Endothelial cell (in vitro differentiated cells): ENCODE data around the gene SULT2B1. TPM values are rescaled to one million over a fixed set of nuclear protein-coding genes. Genes with fewer than 3 reads are reported as not detected.
"Not testable (repeated sequence)": the region's sequence is repeated elsewhere in the genome, so short reads cannot be mapped to it uniquely, and the experiment has no call there.

Experiments used
- DNase-seq: peaks from one replicate; pipeline ENCODE4 v3.0.0; 2021; ENCODE audit warnings: low spot score
- H3K27ac Mint-ChIP-seq: one replicate; pipeline ENCODE4 v1.8.0; 2021; ENCODE audit warnings: mixed read lengths, inconsistent platforms; ENCODE audit not compliant: unreplicated experiment
- H3K27me3 Mint-ChIP-seq: one replicate; pipeline ENCODE4 v1.8.0; 2021; ENCODE audit warnings: mild to moderate bottlenecking, moderate library complexity, mixed read lengths, inconsistent platforms; ENCODE audit not compliant: unreplicated experiment
- H3K36me3 Mint-ChIP-seq: one replicate; pipeline ENCODE4 v1.8.0; 2021; ENCODE audit warnings: mild to moderate bottlenecking, low read depth, mixed read lengths, inconsistent platforms; ENCODE audit not compliant: unreplicated experiment
- H3K4me1 Mint-ChIP-seq: one replicate; pipeline ENCODE4 v1.8.0; 2021; ENCODE audit warnings: mild to moderate bottlenecking, mixed read lengths, inconsistent platforms; ENCODE audit not compliant: unreplicated experiment
- H3K4me3 Mint-ChIP-seq: one replicate; pipeline ENCODE4 v1.8.0; 2021; ENCODE audit warnings: mild to moderate bottlenecking, mixed read lengths, inconsistent platforms; ENCODE audit not compliant: unreplicated experiment
- H3K9me3 Mint-ChIP-seq: one replicate; pipeline ENCODE4 v1.8.0; 2021; ENCODE audit warnings: mixed read lengths, inconsistent platforms; ENCODE audit not compliant: unreplicated experiment
- total RNA-seq: library from RNA; stranded (reverse); fragmentation: NEBNext Ultra II Directional; extraction: Animal tissue kit (Norgen Biotek cat#: 25700); gene quantifications from one replicate; pipeline ENCODE4 v1.2.1, GENCODE V29; 2021; ENCODE audit not compliant: unreplicated experiment
- TF ChIP-seq, protein P1 (sequence below): fragments of 200-600 bp; sonication (generic); IDR thresholded peaks from one replicate; pipeline ENCODE4 v1.5.0; 2021; ENCODE audit warnings: antibody characterized with exemption; ENCODE audit not compliant: unreplicated experiment

SULT2B1 gene
- total RNA-seq, 1 donor from 2014 or later, result 0.62 TPM

DNA sequence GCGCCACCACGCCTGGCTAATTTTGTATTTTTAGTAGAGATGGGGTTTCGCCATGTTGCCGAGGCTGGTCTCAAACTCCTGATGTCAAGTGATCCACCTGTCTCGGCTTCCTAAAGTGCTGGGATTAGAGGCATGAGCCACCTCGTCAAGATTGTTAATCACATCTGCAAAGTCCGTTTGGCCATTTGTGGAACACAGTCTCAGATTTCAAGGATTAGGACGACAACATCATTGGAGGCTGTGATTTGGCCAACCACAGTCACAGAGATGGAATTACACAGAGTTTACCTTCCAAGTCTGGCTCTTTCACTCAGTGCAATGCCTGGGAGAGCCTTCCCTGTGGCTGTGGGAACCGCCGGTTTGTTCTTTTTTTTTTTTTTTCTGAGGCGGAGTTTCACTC lies 17.8 kb downstream of the SULT2B1 start:
- H3K27ac Mint-ChIP-seq, result no peak overlapping the region
- TF ChIP-seq, protein P1, sequence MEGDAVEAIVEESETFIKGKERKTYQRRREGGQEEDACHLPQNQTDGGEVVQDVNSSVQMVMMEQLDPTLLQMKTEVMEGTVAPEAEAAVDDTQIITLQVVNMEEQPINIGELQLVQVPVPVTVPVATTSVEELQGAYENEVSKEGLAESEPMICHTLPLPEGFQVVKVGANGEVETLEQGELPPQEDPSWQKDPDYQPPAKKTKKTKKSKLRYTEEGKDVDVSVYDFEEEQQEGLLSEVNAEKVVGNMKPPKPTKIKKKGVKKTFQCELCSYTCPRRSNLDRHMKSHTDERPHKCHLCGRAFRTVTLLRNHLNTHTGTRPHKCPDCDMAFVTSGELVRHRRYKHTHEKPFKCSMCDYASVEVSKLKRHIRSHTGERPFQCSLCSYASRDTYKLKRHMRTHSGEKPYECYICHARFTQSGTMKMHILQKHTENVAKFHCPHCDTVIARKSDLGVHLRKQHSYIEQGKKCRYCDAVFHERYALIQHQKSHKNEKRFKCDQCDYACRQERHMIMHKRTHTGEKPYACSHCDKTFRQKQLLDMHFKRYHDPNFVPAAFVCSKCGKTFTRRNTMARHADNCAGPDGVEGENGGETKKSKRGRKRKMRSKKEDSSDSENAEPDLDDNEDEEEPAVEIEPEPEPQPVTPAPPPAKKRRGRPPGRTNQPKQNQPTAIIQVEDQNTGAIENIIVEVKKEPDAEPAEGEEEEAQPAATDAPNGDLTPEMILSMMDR, result no peak
- H3K4me3 Mint-ChIP-seq, result no peak overlapping the region
- H3K36me3 Mint-ChIP-seq, result no peaks in the 10 kb centered on the region
- no peak for DNase-seq
- H3K9me3 Mint-ChIP-seq, result no peaks in the 10 kb centered on the region
- peaks cover 2% of the 10 kb centered on the region for H3K4me1 Mint-ChIP-seq
- H3K27me3 Mint-ChIP-seq, result peaks cover 10% of the 10 kb centered on the region

DNA sequence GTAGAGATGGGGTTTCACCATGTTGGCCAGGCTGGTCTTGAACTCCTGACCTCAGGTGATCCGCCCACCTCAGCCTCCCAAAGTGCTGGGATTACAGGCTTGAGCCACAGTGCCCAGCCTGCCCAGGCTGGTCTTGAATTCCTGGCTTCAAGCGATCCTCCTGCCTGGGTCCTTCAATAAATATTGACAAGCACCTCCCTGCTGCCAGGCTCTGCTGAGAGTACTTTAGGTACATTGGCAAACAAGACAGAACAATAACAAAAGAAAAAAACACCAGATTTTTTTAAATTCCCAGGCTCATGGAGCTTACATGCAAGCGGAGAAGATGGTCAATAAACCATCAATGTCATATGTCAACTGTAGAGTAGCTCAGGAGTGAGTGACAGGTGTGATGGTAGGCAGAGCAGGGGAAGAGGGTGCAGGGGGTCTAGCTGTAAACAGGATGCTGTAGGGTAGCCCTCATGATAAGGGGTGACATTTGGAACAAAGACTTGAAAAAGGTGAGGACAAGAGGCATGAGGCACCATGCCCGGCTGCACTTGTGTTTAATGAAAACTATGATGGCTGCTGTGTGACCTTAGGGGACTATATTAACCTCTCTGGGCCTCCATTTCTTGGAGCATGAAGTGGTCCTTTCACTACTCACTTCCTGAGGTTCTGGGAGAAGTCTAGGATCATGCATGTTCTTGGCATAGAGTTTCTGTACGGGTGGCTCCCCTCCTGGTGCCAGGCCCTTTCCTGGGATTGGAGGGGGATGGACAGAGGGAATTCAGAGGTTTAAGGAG lies 19.6 kb downstream of the SULT2B1 start:
- H3K9me3 Mint-ChIP-seq, result no peaks in the 10 kb centered on the region
- TF ChIP-seq, protein P1, result no peak
- no peak overlapping the region for H3K4me3 Mint-ChIP-seq
- H3K36me3 Mint-ChIP-seq, result no peaks in the 10 kb centered on the region
- H3K27me3 Mint-ChIP-seq, result peaks cover 10% of the 10 kb centered on the region
- no peak for DNase-seq
- H3K27ac Mint-ChIP-seq, result no peak overlapping the region
- H3K4me1 Mint-ChIP-seq, result peaks cover 2% of the 10 kb centered on the region

DNA sequence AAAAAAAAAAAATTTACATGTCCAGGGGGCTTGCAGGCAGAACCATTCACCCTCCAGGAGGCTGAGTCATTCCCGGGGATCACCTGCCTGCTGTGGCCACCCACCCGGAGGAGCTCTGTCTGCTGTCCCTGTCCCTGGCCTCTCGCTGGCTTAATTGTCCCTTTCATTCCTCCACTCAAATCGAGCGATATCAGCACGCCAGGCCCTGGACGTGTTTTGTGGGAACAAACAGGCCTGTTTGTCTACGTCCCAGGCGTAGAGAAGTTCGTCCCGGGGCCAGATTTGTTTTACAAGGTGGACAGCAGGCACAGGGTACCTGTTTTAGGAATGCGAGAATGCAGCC lies 21.2 kb downstream of the SULT2B1 start:
- peaks cover 2% of the 10 kb centered on the region for H3K4me1 Mint-ChIP-seq
- H3K9me3 Mint-ChIP-seq, result no peaks in the 10 kb centered on the region
- TF ChIP-seq, protein P1, result no peak
- no peak overlapping the region for H3K4me3 Mint-ChIP-seq
- DNase-seq, result no peak
- no peaks in the 10 kb centered on the region for H3K36me3 Mint-ChIP-seq
- H3K27me3 Mint-ChIP-seq, result peaks cover 10% of the 10 kb centered on the region
- H3K27ac Mint-ChIP-seq, result no peak overlapping the region

DNA sequence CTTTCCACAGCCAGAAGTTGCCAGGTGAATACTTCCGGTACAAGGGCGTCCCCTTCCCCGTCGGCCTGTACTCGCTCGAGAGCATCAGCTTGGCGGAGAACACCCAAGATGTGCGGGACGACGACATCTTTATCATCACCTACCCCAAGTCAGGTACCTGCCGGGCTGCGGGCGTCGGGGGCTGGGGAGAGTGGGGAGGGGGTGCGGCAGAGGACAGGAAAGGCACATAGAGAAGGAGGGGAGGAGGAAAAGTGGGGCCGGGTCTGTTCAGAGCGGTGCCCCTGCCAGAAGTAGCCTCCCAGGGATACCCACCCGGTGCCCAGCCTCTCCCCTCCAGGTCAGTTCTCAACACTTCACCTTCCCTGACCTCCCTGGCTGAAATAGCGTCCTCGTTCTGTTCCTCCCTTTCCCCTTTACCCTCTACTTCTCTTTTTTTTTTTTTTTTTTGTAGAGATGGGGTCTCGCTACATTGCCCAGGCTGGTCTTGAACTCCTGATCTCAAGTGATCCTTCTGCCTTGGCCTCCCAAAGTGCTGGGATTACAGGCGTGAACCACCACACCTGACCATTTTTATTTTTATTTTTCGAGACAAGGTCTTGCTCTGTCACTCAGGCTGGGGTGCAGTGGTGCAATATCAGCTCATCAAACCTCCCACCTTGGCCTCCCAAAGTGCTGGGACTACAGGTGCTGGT lies 24.1 kb downstream of the SULT2B1 start:
- Mint-ChIP-seq H3K27ac (no peak overlapping the region), H3K27me3 (peaks cover 8% of the 10 kb centered on the region), H3K36me3 (no peaks in the 10 kb centered on the region), H3K4me1 (peaks cover 2% of the 10 kb centered on the region), H3K4me3 (no peak overlapping the region), H3K9me3 (no peaks in the 10 kb centered on the region)
- TF ChIP-seq, protein P1, result no peak
- DNase-seq, result no peak

DNA sequence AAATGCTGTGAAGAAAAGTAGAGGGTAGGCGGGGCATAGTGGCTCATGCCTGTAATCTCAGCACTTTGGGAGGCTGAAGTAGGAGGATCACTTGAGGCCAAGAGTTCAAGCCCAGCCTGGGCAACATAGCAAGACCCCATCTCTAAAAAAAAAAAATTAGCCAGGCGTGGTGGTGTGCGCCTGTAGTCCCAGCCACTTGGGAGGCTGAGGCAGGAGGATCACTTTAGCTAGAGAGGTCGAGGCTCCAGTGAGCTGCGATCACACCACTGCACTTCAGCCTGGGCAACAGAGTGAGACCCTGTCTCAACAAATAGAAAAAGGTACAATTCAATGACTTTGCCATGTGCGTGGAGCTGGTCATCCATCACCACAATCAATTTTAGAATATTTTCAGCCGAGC lies 25.9 kb downstream of the SULT2B1 start:
- H3K4me3 Mint-ChIP-seq, result not testable (repeated sequence)

More for the DNA sequence above, 25.9 kb downstream of the SULT2B1 start:
- not testable (repeated sequence) for H3K27me3 Mint-ChIP-seq, DNase-seq, H3K27ac Mint-ChIP-seq, H3K36me3 Mint-ChIP-seq, H3K4me1 Mint-ChIP-seq, H3K9me3 Mint-ChIP-seq
